Aorta (tissue), 5 donors: Measurements from ENCODE around the gene TRIM10. TPM values are rescaled to one million over a fixed set of nuclear protein-coding genes. Genes with fewer than 3 reads are reported as not detected.
"Not testable (repeated sequence)": the region's sequence is repeated elsewhere in the genome, so short reads cannot be mapped to it uniquely, and the experiment has no call there.

Experiments
- ATAC-seq: fragments of 200-7000 bp; cut with Tn5 transposase; one replicate; pipeline ENCODE4 v1.9.1; 2022; ENCODE audit warnings: moderate library complexity; ENCODE audit not compliant: low FRiP score
- DNase-seq, 2 donors: peaks; one replicate each; pipeline ENCODE4 v3.0.0-alpha.2; 2020
- H3K27ac ChIP-seq, 2 donors: one replicate each; pipeline ENCODE4 v1.5.1; 2013; ENCODE audit warnings: low read length in 2 of 2, mild to moderate bottlenecking in 2 of 2, moderate library complexity in 2 of 2, control low read depth in 1 of 2, inconsistent platforms in 1 of 2, low read depth in 1 of 2
- H3K27me3 ChIP-seq, 2 donors: one replicate each; pipeline ENCODE4 v1.6.1; 2013; ENCODE audit warnings: control low read depth in 1 of 2, low read length in 1 of 2, mild to moderate bottlenecking in 1 of 2, moderate library complexity in 1 of 2; ENCODE audit not compliant: insufficient read depth in 2 of 2, control insufficient read depth in 1 of 2
- H3K36me3 ChIP-seq, 2 donors: one replicate each; pipeline ENCODE4 v1.6.1; 2013; ENCODE audit warnings: control low read depth in 1 of 2, low read length in 1 of 2, mild to moderate bottlenecking in 1 of 2; ENCODE audit not compliant: insufficient read depth in 2 of 2, control insufficient read depth in 1 of 2
- H3K4me1 ChIP-seq, 2 donors: one replicate each; pipeline ENCODE4 v1.6.1; 2013; ENCODE audit warnings: low read length in 2 of 2, control low read depth in 1 of 2, mild to moderate bottlenecking in 1 of 2, moderate library complexity in 1 of 2; ENCODE audit not compliant: insufficient read depth in 2 of 2, control insufficient read depth in 1 of 2
- H3K4me3 ChIP-seq, 2 donors: one replicate each; pipeline ENCODE4 v1.5.1; 2013; ENCODE audit warnings: low read length in 2 of 2, control low read depth in 1 of 2, mild to moderate bottlenecking in 1 of 2
- H3K9me3 ChIP-seq: one replicate; pipeline ENCODE4 v1.6.1; 2013; ENCODE audit warnings: mild to moderate bottlenecking, low read length; ENCODE audit not compliant: control insufficient read depth
- WGBS, 2 donors: extraction: QIAGEN DNeasy Blood & Tissue Kit; methylation state at CpG; one replicate each; pipeline ENCODE4 v1.1.7; 2013; 5-methylcytosine and 5-hydroxymethylcytosine counted together
- intact Hi-C, 2 donors: fragments of 100-400 bp; cut with DNase I; formaldehyde crosslinking; loops; one replicate each; pipeline versions ENCODE4 v1.14.2 to v1.15.0; 2022
- polyA plus RNA-seq, 2 donors: library from polyadenylated mRNA; stranded (reverse); fragments of 200-250 nt; gene quantifications; one replicate each; pipeline ENCODE4 v1.2.3, GENCODE V29; 2013
- total RNA-seq, 2 donors: library from RNA; stranded (reverse); fragmentation: NEBNext Ultra II Directional; extraction: Animal tissue kit (Norgen Biotek cat#: 25700); gene quantifications; one replicate each; pipeline ENCODE4 v1.2.1, GENCODE V29; 2021
- donor health status: healthy with polysubstance abuse.
- donor health status: Bipolar disorder and iron deficiency.
- donor health status: DM: no; HTN: no; CAD: no.
- donor health status: DM: no; HTN: no; CAD: no.
- donor health status: DM: yes; HTN: yes; CAD: no.

Gene TRIM10
- total and polyA plus RNA-seq, 4 donors = 0.12 to 0.13 TPM; not detected in 2

DNA sequence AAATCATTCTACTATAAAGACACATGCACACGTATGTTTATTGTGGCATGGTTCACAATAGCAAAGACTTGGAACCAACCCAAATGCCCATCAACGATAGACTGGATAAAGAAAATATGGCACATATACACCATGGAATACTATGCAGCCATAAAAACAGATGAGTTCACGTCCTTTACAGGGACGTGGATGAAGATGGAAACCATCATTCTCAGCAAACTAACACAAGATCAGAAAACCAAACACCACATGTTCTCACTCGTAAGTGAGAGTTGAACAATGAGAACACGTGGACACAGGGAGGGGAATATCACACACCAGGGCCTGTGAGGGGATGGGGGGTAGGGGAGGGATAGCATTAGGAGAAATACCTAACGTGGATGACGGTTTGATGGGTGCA is 20.8 kb downstream of the TRIM10 start:
- ATAC-seq, H3K27me3 ChIP-seq, intact Hi-C loops, H3K27ac ChIP-seq, DNase-seq, H3K4me3 ChIP-seq, H3K9me3 ChIP-seq, H3K36me3 ChIP-seq, H3K4me1 ChIP-seq: not testable (repeated sequence)
- whole genome bisulfite sequencing, 2 donors = 76 to 77% methylated on average over 8 of the region's 8 CpGs

GRCh38 chr6:30136570-30137286 is 24.3 kb downstream of the TRIM10 start:
- H3K27me3 ChIP-seq = no peaks in the 10 kb centered on the region
- H3K36me3 ChIP-seq = no peaks in the 10 kb centered on the region
- no peak overlapping the region for H3K27ac ChIP-seq
- no peak overlapping the region for H3K4me3 ChIP-seq
- no peaks in the 10 kb centered on the region for H3K4me1 ChIP-seq
- H3K9me3 ChIP-seq = no peaks in the 10 kb centered on the region
- ATAC-seq (no peak), DNase-seq (no peak)
- WGBS, 2 donors = 76 to 77% methylated on average over 11 of the region's 11 CpGs
- intact Hi-C loops = loop anchor here in 1 of 2 donors (10.0 kb wide), 1 partner anchor 282 kb away; no protein-coding TSS in a partner anchor

DNA sequence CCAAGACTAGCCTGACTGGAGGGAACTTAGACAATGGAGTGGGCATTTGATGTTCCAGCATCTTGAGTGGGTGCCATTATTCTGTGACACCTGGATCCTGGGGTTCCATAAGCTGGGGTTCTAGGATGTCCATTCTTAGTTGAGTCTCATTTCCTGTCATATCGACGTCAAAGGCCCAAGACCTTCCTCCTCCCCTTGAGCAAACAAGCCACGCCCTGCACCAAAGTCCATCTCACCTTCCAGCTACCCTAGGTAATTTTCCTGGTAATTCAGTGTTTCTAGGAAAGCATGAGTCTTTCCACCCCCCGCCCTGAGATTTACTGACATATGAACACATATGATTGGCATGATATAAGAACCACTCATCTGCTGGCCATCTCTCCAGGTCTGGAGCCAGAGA is 25.3 kb downstream of the TRIM10 start, which contains the start of gene TRIM40:
Gene TRIM40 (plus strand): TSS at position 384 of the 400 bp plus-strand sequence. CDS start 897 bp downstream, outside the sequence.
- H3K36me3 ChIP-seq = no peaks in the 10 kb centered on the region
- H3K27me3 ChIP-seq = no peaks in the 10 kb centered on the region
- intact Hi-C loops = loop anchor here in 1 of 2 donors (10.0 kb wide), 1 partner anchor 281 kb away; no protein-coding TSS in a partner anchor
- DNase-seq = no peak
- H3K9me3 ChIP-seq = no peaks in the 10 kb centered on the region
- H3K4me3 ChIP-seq = no peak within 1 kb of the TSS
- ATAC-seq = no peak
- no peaks in the 10 kb centered on the region for H3K4me1 ChIP-seq
- H3K27ac ChIP-seq = no peak within 1 kb of the TSS
- 57 to 80% methylated on average over 4 of the region's 4 CpGs for WGBS, 2 donors

- WGBS, 2 donors = 82 to 92% methylated on average over 2 of the region's 2 CpGs
These were observed 25.9 kb downstream of the TRIM10 start for GRCh38 chr6:30135147-30135546.

DNA sequence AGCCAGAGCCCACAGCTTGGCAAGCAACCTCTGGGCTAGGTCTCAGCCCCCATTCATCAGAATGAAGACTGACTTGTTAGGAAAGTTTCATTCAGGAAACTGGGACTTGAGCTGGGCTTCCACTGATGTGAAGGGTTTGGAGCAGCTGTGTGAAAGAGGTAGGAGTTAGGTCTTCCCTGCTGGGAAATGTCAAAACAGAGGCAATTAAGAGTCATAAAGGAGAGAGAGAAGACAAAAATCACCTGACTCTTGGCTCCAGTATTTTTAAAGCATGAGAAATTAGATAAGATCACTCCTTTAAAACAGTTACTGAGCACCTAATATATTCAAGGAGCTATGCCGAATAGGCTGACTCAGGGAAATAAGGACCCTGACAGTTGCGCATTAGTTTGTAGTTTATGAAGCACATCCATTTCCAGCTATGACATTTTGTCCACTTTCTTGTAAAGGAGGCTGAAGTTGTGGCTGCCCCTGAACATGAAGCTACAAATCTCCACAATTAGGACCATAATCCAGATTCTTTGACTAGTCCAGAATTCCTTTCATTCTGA is 29.0 kb downstream of the TRIM10 start:
- DNase-seq (no peak), ATAC-seq (no peak)
- H3K27ac ChIP-seq = no peak overlapping the region
- no peak overlapping the region for H3K4me3 ChIP-seq
- no peaks in the 10 kb centered on the region for H3K27me3 ChIP-seq
- intact Hi-C loops = loop anchor here (1.0 to 10.0 kb wide), 3 partner anchors 29 to 277 kb away; no protein-coding TSS in a partner anchor
- WGBS, 2 donors = 69 to 79% methylated on average over 2 of the region's 2 CpGs
- H3K4me1 ChIP-seq = no peaks in the 10 kb centered on the region
- no peaks in the 10 kb centered on the region for H3K9me3 ChIP-seq
- H3K36me3 ChIP-seq = no peaks in the 10 kb centered on the region

More at GRCh38 chr6:30135147-30135546, 25.9 kb downstream of the TRIM10 start:
- Histone ChIP-seq H3K27me3 (no peaks in the 10 kb centered on the region), H3K27ac (no peak overlapping the region), H3K36me3 (no peaks in the 10 kb centered on the region), H3K9me3 (no peaks in the 10 kb centered on the region), H3K4me1 (no peaks in the 10 kb centered on the region), H3K4me3 (no peak overlapping the region)
- DNase-seq (no peak), ATAC-seq (no peak)
- intact Hi-C loops = loop anchor here in 1 of 2 donors (10.0 kb wide), 1 partner anchor 280 kb away; no protein-coding TSS in a partner anchor

DNA sequence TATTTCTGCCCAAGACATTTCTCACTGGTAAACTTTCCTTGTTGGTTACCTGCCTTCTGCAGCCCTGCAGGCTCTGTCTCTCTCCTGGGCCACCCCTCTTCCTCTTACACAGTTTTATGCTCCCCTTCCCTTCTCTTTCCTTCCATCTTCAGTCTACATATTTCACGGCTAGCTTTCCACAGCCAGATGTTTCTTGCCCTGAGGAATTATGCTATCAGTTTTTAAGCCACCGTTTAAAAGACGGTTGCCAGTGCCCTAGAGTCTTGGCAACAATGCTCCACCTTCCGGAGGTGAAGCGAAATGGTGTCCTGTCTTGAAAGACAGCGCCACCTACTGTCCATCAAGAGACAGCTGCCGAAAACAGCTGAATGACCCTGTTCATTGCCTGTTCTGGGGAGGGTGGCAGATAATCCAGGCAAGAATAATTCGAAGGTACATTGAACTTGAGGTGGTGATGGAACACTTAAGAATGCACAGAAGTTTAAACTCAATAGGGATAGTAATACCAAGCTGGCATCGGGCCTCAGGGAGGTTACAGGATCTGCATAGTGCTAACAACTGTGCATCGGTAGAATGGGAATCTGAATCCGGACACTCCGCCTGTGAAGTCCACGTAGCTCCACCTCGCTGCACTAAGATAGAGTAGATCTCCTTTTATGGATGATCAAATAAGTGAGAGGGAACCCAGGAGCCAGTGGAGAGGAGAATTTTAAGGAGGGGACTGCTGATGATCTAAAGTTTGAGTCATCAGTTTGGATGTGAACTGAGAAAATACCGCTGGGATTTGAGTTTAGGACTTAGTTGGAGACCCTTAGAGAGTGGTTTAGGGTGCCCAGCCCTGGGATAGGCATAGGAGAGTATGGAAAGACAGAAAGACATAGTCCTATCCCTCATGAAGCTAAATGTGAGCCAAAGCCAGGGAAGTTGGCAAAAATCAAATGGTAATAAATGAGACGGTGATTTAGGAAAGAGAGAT is 29.8 kb downstream of the TRIM10 start:
- intact Hi-C loops = loop anchor here (1.0 to 10.0 kb wide), 3 partner anchors 28 to 276 kb away; no protein-coding TSS in a partner anchor
- no peak overlapping the region for H3K4me3 ChIP-seq
- H3K36me3 ChIP-seq = no peaks in the 10 kb centered on the region
- no peaks in the 10 kb centered on the region for H3K27me3 ChIP-seq
- no peaks in the 10 kb centered on the region for H3K9me3 ChIP-seq
- 24 to 26% methylated on average over 16 of the region's 16 CpGs for WGBS, 2 donors
- peak in 1 of 2 donors; percentile 62 for DNase-seq
- H3K4me1 ChIP-seq = no peaks in the 10 kb centered on the region
- peak; percentile 88 for ATAC-seq
- H3K27ac ChIP-seq = no peak overlapping the region

DNA sequence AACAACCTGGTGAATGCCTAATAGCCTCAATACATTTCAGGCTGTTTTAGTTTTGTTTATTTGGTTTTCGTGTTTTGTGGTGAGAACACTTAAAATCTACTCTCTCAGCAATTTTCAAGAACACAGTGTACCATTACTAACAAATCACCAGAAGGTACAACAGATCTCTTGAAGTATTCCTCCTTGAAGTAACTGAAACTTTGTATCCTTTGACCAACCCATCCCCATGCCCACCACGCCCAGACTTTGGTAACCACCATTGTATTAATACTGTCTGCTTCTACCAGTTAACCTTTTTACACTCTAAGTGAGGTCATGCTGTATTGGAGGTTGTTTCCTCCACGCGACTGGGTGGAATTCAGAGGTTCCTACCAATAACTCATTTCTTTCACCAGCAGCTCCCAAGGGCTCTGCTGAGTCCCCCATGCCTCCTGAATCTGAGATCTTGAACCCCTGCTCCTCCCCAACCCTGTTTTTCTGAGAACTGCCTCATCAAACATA is 30.8 kb downstream of the TRIM10 start:
- DNase-seq = no peak
- no peaks in the 10 kb centered on the region for H3K9me3 ChIP-seq
- no peaks in the 10 kb centered on the region for H3K36me3 ChIP-seq
- H3K4me1 ChIP-seq = no peaks in the 10 kb centered on the region
- no peaks in the 10 kb centered on the region for H3K27me3 ChIP-seq
- WGBS, 2 donors = 50 to 53% methylated on average over 4 of the region's 4 CpGs
- no peak overlapping the region for H3K27ac ChIP-seq
- intact Hi-C loops = loop anchor here in 1 of 2 donors (2.0 to 10.0 kb wide), 2 partner anchors 27 to 275 kb away; no protein-coding TSS in a partner anchor
- no peak overlapping the region for H3K4me3 ChIP-seq
- no peak for ATAC-seq
